ENCODE results near the gene MIEF1. TPM values are rescaled to one million over a fixed set of nuclear protein-coding genes. Genes with fewer than 3 reads are reported as not detected.

The MIEF1 gene
- total RNA-seq (10 to 100 TPM; 15.8 to 47.3 (median 20.0) TPM), polyA plus RNA-seq (1 to 10 TPM; 5.1 to 9.5 (median 8.8) TPM)
- long read RNA-seq, donor 1, partial matches to known transcripts: 0 of 1 reads
- long read RNA-seq, donor 1, other reads (novel, unspliced or antisense): 0 of 1 reads
- long read RNA-seq, donor 2, full-length matches to known transcripts: 5 of 5 reads
- long read RNA-seq, donor 2, partial matches to known transcripts: 0 of 5 reads
- long read RNA-seq, donor 2, other reads (novel, unspliced or antisense): 0 of 5 reads
- long read RNA-seq, donor 3, full-length matches to known transcripts: 4 of 4 reads
- long read RNA-seq, donor 3, partial matches to known transcripts: 0 of 4 reads
- long read RNA-seq, donor 3, other reads (novel, unspliced or antisense): 0 of 4 reads
- long read RNA-seq, donor 4: 0 reads
- long read RNA-seq, donor 5, full-length matches to known transcripts: 7 of 7 reads
- long read RNA-seq, donor 5, partial matches to known transcripts: 0 of 7 reads
- long read RNA-seq, donor 5, other reads (novel, unspliced or antisense): 0 of 7 reads
- long read RNA-seq, donor 6, full-length matches to known transcripts: 14 of 14 reads
- long read RNA-seq, donor 6, partial matches to known transcripts: 0 of 14 reads
- long read RNA-seq, donor 6, other reads (novel, unspliced or antisense): 0 of 14 reads
- long read RNA-seq, donor 7, full-length matches to known transcripts: 9 of 9 reads
- long read RNA-seq, donor 7, partial matches to known transcripts: 0 of 9 reads
- long read RNA-seq, donor 7, other reads (novel, unspliced or antisense): 0 of 9 reads
- long read RNA-seq, donor 8: 0 reads
- long read RNA-seq, donor 9, full-length matches to known transcripts: 3 of 3 reads
- long read RNA-seq, donor 9, partial matches to known transcripts: 0 of 3 reads
- long read RNA-seq, donor 9, other reads (novel, unspliced or antisense): 0 of 3 reads
- long read RNA-seq, donor 10, partial matches to known transcripts: 0 of 1 reads
- long read RNA-seq, donor 10, other reads (novel, unspliced or antisense): 0 of 1 reads

DNA sequence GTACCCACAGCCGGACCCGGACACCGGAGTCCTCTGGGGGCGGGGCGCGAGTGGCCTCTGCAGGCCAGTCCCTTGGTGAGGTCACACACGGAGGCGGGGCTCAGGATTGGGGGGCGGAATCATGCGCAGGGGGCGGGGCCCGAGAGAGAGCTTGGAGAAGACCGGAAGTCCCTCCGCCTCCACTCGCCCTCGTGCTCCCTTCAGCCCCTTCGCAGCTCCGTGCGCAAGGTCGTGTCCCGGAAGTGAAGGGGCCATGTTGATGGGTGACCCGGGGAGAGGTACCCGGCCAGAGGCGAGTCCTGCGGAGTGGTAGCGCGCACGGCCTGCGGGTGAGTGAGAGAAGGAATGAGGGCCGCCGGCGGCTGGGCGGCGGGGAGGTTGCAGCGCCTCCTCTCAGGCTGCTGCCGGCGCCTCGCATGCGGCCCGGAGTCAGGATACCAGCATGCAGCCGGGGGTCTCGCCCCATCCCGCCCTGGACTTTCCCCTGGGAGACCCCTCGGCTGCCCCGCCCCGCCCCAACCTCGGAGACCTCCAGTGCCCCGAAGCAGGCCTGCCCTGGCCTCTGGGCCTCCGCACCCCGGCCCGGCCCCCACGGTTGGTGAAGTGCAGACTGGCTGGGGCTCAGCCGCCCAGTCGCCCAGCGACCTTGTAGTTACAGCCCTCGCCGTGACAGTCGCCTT is at the start of gene MIEF1:
TSS of gene MIEF1 (plus strand) at position 182 of the 680 bp plus-strand sequence. CDS start 9,005 bp downstream, outside the sequence.
- Histone ChIP-seq H3K27me3 (no peaks in the 10 kb centered on the region), H3K27ac (peak within 1 kb of the TSS; percentile 80 to 94 (median 90)), H3K9me3 (no peaks in the 10 kb centered on the region), H3K4me3 (peak within 1 kb of the TSS; percentile 71 to 99 (median 95)), H3K4me1 (peaks cover 35 to 68% (median 59%) of the 10 kb centered on the region in 4 donors), H3K36me3 (peaks cover 28 to 37% (median 33%) of the 10 kb centered on the region in 4 donors)
- intact Hi-C loops (cut with DNase I; ENCODE audit: low total_unique reads): no loop called here
- 0 to 1% (median 0%) methylated on average over 37 to 58 of the region's 58 CpGs for WGBS, 5 donors
- TF ChIP-seq POLR2A (IDR thresholded peaks at IDR 0.05): no peak
- TF ChIP-seq EP300 (IDR thresholded peaks at IDR 0.05): no peak
- TF ChIP-seq, protein P1, sequence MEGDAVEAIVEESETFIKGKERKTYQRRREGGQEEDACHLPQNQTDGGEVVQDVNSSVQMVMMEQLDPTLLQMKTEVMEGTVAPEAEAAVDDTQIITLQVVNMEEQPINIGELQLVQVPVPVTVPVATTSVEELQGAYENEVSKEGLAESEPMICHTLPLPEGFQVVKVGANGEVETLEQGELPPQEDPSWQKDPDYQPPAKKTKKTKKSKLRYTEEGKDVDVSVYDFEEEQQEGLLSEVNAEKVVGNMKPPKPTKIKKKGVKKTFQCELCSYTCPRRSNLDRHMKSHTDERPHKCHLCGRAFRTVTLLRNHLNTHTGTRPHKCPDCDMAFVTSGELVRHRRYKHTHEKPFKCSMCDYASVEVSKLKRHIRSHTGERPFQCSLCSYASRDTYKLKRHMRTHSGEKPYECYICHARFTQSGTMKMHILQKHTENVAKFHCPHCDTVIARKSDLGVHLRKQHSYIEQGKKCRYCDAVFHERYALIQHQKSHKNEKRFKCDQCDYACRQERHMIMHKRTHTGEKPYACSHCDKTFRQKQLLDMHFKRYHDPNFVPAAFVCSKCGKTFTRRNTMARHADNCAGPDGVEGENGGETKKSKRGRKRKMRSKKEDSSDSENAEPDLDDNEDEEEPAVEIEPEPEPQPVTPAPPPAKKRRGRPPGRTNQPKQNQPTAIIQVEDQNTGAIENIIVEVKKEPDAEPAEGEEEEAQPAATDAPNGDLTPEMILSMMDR (IDR thresholded peaks at IDR 0.05): no peak
- peak; percentile 65 to 96 (median 91) for TF ChIP-seq POLR2AphosphoS5 (IDR thresholded peaks at IDR 0.05)
- DNase-seq: peak; percentile 99

DNA sequence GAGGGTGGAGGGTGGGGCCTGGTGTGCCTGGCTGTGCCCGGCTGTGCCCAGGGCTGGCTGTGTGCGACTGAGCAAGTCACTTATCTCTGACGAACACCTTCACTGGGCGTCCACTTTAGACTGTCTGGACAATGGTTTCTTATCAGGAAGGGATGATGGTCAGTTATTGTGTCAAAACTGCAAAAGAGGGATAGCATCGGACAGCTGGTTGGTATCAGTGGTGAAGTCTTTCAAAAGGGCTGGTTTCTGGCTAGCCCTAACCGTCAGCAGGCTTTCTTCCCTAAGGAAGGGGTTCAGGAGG is 49.4 kb upstream of the MIEF1 start:
- Histone ChIP-seq H3K4me1 (peaks cover 8 to 44% (median 31%) of the 10 kb centered on the region in 4 donors), H3K4me3 (no peak overlapping the region), H3K27me3 (peaks cover 4 to 36% (median 17%) of the 10 kb centered on the region in 3 donors), H3K36me3 (no peaks in the 10 kb centered on the region), H3K9me3 (no peaks in the 10 kb centered on the region), H3K27ac (peak overlapping the region; percentile 31 to 78 (median 61))
- DNase-seq: peak in 1 of 2 donors; percentile 64
- TF ChIP-seq EP300 (IDR thresholded peaks at IDR 0.05) (no peak), POLR2AphosphoS5 (IDR thresholded peaks at IDR 0.05) (peak in 1 of 3 donors; percentile 30)
- 37 to 66% (median 52%) methylated on average over 6 of the region's 6 CpGs for WGBS, 5 donors
- intact Hi-C loops (cut with DNase I; ENCODE audit: low total_unique reads): no loop called here

DNA sequence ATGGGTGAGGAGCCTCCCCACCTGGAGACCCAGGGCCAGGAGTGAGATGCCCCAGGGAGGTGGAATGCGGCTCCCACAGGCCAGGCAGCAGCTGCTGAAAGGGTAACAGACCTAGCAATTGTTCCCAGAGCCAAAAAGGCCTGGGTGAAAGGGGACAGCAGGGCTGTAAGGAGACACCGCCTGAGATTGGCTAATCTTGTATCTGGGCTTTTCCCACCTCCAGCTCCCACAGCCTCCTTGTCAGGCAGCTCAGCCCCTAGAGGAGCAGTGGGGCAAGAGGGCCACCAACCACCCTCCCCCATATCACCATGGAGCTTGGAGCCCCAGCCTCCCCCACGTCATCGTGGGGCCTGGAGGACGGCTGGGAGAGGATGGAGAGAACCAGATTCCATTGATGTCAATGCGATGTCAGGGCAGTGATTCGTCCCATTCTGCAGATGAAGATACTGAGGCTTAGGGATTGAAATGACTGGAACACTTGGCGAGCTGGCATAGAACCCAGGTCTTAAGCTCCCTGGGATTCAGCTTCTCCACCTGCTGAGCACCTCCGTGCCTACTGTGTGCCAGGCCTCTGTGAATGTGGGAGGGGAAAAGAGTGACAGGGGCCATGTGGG is 48.2 kb upstream of the MIEF1 start:
- intact Hi-C loops (cut with DNase I; ENCODE audit: low total_unique reads): no loop called here
- peak overlapping the region in 3 of 5 donors; percentile 50 to 72 (median 61) for H3K27ac ChIP-seq
- H3K4me3 ChIP-seq: no peak overlapping the region
- H3K36me3 ChIP-seq: no peaks in the 10 kb centered on the region
- peaks cover 11 to 38% (median 35%) of the 10 kb centered on the region in 4 donors for H3K4me1 ChIP-seq
- TF ChIP-seq POLR2A (IDR thresholded peaks at IDR 0.05) (no peak), EP300 (IDR thresholded peaks at IDR 0.05) (no peak), POLR2AphosphoS5 (IDR thresholded peaks at IDR 0.05) (no peak)
- TF ChIP-seq, protein P1 (IDR thresholded peaks at IDR 0.05): no peak
- no peak for DNase-seq
- no peaks in the 10 kb centered on the region for H3K9me3 ChIP-seq
- H3K27me3 ChIP-seq: peaks cover 4 to 36% (median 28%) of the 10 kb centered on the region in 3 donors
- WGBS, 5 donors: 64 to 78% (median 66%) methylated on average over 7 to 9 of the region's 9 CpGs

DNA sequence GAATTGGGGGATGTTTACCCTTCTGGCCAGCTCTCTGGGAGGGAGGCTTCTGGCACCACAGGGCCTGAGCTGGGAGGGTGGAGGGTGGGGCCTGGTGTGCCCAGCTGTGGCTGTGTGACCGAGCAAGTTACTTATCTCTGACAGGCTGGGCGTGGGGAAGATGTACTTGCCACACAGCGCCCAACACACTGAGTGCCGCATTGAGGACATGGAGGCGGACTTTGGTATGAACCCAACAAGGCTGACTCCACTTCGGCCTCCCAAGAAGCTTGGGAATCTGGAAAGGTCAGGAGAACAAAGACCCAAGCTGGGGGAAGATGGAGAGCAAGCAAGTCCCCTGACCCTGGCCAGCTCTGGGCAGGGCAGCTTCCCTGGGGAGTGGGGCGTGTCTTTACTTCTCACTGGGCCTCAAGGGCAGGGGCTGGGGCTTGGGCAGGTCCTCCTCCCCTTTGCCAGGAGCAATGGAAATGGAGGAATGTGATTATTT is 47.7 kb upstream of the MIEF1 start:
- peak overlapping the region in 3 of 5 donors; percentile 61 to 72 (median 65) for H3K27ac ChIP-seq
- intact Hi-C loops (cut with DNase I; ENCODE audit: low total_unique reads): no loop called here
- 29 to 43% (median 42%) methylated on average over 7 of the region's 7 CpGs for WGBS, 5 donors
- no peaks in the 10 kb centered on the region for H3K9me3 ChIP-seq
- TF ChIP-seq, protein P1 (IDR thresholded peaks at IDR 0.05): no peak
- TF ChIP-seq POLR2AphosphoS5 (IDR thresholded peaks at IDR 0.05): peak in 2 of 3 donors; percentile 56 to 61
- H3K27me3 ChIP-seq: peaks cover 4 to 42% (median 28%) of the 10 kb centered on the region in 3 donors
- H3K4me1 ChIP-seq: peaks cover 11 to 38% (median 35%) of the 10 kb centered on the region in 4 donors
- H3K36me3 ChIP-seq: no peaks in the 10 kb centered on the region
- DNase-seq: peak; percentile 68 to 84
- H3K4me3 ChIP-seq: no peak overlapping the region

Measured in stomach (tissue), 19 donors.